ENCODE data around the gene HPCAL1. TPM values are rescaled to one million over a fixed set of nuclear protein-coding genes. Genes with fewer than 3 reads are reported as not detected.

The HPCAL1 gene
- total RNA-seq, 1 donor from 2014 or later: 13.1 TPM

DNA sequence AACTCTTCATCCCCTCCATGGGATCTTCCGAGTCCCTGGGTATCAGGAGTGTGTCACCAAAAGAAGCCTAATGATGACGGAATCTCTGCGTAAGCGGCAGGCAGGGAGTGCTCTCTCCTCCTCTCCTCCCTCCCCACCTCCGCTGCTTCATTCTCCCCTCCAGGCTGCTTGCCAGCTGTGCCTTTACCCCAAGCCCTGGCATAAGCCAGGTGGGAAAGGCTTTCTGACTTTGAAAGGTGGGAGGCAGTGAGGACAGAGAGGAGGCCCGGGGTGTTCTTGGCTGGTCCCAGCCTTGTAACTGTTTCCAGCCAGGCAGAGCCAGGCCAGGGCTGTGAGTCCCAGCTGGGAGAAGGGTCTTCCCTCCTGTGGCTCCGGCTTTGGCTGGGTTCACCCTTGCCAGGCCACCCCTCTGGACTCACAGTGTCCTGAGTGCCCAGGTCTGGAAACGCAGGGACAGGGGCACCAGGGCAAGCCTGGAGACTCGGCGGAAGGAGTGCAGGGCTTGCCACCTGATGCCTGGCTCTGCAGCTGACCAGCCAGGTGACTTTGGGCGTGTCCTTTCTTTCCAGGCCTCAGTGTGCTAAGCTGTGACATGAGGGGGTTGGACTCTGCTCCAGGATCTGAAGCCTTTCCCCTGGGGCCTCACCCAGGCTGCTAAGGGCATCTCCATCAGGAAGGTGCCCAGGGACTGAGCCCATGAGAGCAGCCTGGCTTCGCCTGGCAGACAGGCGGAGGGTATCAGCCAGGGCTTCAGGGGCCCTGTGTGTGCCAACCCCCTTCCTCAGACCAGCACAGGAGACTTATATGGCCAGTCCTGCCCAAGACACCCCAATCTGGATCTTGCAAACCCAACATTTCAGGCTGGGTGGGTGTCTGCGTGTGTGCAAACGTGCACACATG, 32.7 kb upstream of the HPCAL1 start:
- peak; percentile 12 for DNase-seq
- no peaks in the 10 kb centered on the region for H3K36me3 Mint-ChIP-seq (ENCODE audit: unreplicated experiment)

DNA sequence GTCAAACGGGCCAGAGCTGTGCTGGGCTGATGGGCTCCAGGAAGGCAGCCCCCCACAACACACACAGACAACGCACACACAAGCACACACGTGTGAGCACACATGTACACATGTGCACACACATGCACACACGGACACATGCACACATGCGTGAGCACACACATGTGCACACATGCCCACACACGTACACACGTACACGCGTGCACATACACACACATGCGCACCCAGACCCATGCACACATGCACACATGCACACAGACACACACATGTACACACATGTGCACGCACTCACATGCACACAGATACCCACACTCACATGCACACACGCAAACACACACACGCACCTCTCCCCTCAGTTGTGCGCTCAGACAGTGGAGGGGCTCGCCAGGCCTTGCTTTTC, 31.2 kb upstream of the HPCAL1 start:
- Mint-ChIP-seq H3K27ac (ENCODE audit: unreplicated experiment) (peak overlapping the region; percentile 48), H3K36me3 (ENCODE audit: unreplicated experiment) (no peaks in the 10 kb centered on the region), H3K4me1 (ENCODE audit: low read depth, unreplicated experiment) (no peaks in the 10 kb centered on the region), H3K27me3 (ENCODE audit: unreplicated experiment) (peaks cover 14% of the 10 kb centered on the region), H3K4me3 (ENCODE audit: unreplicated experiment) (no peak overlapping the region), H3K9me3 (ENCODE audit: unreplicated experiment) (no peaks in the 10 kb centered on the region)
- no peak for DNase-seq
- TF ChIP-seq, protein P1, sequence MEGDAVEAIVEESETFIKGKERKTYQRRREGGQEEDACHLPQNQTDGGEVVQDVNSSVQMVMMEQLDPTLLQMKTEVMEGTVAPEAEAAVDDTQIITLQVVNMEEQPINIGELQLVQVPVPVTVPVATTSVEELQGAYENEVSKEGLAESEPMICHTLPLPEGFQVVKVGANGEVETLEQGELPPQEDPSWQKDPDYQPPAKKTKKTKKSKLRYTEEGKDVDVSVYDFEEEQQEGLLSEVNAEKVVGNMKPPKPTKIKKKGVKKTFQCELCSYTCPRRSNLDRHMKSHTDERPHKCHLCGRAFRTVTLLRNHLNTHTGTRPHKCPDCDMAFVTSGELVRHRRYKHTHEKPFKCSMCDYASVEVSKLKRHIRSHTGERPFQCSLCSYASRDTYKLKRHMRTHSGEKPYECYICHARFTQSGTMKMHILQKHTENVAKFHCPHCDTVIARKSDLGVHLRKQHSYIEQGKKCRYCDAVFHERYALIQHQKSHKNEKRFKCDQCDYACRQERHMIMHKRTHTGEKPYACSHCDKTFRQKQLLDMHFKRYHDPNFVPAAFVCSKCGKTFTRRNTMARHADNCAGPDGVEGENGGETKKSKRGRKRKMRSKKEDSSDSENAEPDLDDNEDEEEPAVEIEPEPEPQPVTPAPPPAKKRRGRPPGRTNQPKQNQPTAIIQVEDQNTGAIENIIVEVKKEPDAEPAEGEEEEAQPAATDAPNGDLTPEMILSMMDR (IDR thresholded peaks at IDR 0.05; ENCODE audit: partially characterized antibody, unreplicated experiment): no peak

More for the DNA sequence above, 32.7 kb upstream of the HPCAL1 start:
- peaks cover 13% of the 10 kb centered on the region for H3K27me3 Mint-ChIP-seq (ENCODE audit: unreplicated experiment)
- no peaks in the 10 kb centered on the region for H3K4me1 Mint-ChIP-seq (ENCODE audit: low read depth, unreplicated experiment)
- no peak overlapping the region for H3K4me3 Mint-ChIP-seq (ENCODE audit: unreplicated experiment)
- no peak overlapping the region for H3K27ac Mint-ChIP-seq (ENCODE audit: unreplicated experiment)
- no peaks in the 10 kb centered on the region for H3K9me3 Mint-ChIP-seq (ENCODE audit: unreplicated experiment)
- TF ChIP-seq, protein P1 (IDR thresholded peaks at IDR 0.05; ENCODE audit: partially characterized antibody, unreplicated experiment): no peak

DNA sequence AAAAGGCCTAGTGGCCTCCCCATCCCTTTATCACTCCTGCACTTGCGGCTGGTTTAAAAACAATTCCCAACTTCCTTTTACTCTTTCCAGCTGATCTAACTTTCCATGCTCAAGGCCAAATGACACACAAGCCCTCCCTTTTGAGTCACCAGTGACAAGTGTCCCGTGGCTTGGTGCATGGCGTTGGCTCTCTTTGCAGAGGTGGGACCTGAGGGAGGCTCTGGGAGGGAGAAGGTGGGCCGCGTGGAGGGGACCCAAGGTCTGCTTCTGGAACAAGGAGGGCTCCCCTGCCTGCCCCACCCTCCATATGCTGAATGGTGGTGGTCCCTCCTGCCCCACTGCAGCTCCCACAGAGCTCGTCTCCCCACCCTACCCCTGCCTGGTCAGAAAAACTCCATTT, 30.8 kb upstream of the HPCAL1 start:
- TF ChIP-seq, protein P1 (IDR thresholded peaks at IDR 0.05; ENCODE audit: partially characterized antibody, unreplicated experiment): no peak
- Mint-ChIP-seq H3K36me3 (ENCODE audit: unreplicated experiment) (no peaks in the 10 kb centered on the region), H3K27ac (ENCODE audit: unreplicated experiment) (peak overlapping the region; percentile 48), H3K4me3 (ENCODE audit: unreplicated experiment) (no peak overlapping the region), H3K9me3 (ENCODE audit: unreplicated experiment) (no peaks in the 10 kb centered on the region), H3K27me3 (ENCODE audit: unreplicated experiment) (peaks cover 14% of the 10 kb centered on the region), H3K4me1 (ENCODE audit: low read depth, unreplicated experiment) (no peaks in the 10 kb centered on the region)
- DNase-seq: no peak

DNA sequence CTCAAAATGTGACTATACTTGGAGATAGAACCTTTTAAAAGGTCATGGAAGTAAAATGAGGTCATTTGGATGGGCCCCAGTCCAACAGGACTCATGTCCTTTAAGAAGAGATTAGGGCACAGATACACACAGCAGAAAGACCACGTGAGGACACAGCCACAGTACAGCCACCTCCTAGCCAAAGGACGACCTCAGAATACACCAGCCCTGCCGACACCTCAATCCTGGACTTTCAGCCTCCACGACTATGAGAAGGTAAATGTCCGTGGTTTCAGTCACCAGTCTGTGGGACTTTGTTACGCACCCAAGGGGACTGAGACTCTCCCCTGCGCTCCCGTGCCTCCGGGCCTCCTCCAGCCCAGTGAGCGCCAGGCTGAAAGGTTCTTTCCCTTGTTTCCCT, 30.2 kb upstream of the HPCAL1 start:
- Mint-ChIP-seq H3K27me3 (ENCODE audit: unreplicated experiment) (peaks cover 14% of the 10 kb centered on the region), H3K4me1 (ENCODE audit: low read depth, unreplicated experiment) (no peaks in the 10 kb centered on the region), H3K27ac (ENCODE audit: unreplicated experiment) (no peak overlapping the region), H3K4me3 (ENCODE audit: unreplicated experiment) (no peak overlapping the region), H3K36me3 (ENCODE audit: unreplicated experiment) (no peaks in the 10 kb centered on the region), H3K9me3 (ENCODE audit: unreplicated experiment) (no peaks in the 10 kb centered on the region)
- DNase-seq: no peak
- TF ChIP-seq, protein P1 (IDR thresholded peaks at IDR 0.05; ENCODE audit: partially characterized antibody, unreplicated experiment): no peak

Data from glutamatergic neuron (in vitro differentiated cells).